Measurements from ENCODE around the gene MRAP2. TPM values are rescaled to one million over a fixed set of nuclear protein-coding genes. Genes with fewer than 3 reads are reported as not detected.
"Not testable (repeated sequence)": the region's sequence is repeated elsewhere in the genome, so short reads cannot be mapped to it uniquely, and the experiment has no call there.

MRAP2 gene
- total and polyA plus RNA-seq, 7 donors: 0.04 to 0.42 (median 0.18) TPM; not detected in 1

DNA sequence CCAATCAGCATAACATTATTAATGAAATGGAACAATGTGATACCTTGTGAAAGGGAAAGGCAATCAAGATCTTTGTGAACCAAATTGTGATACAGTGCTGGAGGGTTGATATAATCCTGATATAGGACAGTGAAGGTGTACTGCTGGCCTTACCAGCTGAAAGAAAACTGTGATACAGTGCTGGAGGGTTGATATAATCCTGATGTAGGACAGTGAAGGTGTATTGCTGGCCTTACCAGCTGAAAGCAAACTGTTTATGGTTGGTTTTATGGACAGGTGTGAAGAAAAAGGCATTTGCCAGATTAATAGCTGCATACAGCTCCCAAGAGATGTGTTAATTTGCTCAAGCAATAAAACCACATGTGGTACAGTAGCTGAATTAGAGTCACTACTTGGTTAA lies 73.9 kb downstream of the MRAP2 start:
- H3K27me3 ChIP-seq (ENCODE audit: insufficient read depth in 3 of 3, low read length in 2 of 3): no peaks in the 10 kb centered on the region
- no peaks in the 10 kb centered on the region for H3K9me3 ChIP-seq
- TF ChIP-seq, protein P1, sequence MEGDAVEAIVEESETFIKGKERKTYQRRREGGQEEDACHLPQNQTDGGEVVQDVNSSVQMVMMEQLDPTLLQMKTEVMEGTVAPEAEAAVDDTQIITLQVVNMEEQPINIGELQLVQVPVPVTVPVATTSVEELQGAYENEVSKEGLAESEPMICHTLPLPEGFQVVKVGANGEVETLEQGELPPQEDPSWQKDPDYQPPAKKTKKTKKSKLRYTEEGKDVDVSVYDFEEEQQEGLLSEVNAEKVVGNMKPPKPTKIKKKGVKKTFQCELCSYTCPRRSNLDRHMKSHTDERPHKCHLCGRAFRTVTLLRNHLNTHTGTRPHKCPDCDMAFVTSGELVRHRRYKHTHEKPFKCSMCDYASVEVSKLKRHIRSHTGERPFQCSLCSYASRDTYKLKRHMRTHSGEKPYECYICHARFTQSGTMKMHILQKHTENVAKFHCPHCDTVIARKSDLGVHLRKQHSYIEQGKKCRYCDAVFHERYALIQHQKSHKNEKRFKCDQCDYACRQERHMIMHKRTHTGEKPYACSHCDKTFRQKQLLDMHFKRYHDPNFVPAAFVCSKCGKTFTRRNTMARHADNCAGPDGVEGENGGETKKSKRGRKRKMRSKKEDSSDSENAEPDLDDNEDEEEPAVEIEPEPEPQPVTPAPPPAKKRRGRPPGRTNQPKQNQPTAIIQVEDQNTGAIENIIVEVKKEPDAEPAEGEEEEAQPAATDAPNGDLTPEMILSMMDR (IDR thresholded peaks at IDR 0.05): no peak
- H3K27ac ChIP-seq: no peak overlapping the region
- intact Hi-C loops (cut with DNase I): no loop called here
- no peak for ATAC-seq
- no peaks in the 10 kb centered on the region for H3K36me3 ChIP-seq (ENCODE audit: insufficient read depth in 1 of 2, low read depth in 1 of 2)
- no peak overlapping the region for H3K4me3 ChIP-seq
- DNase-seq: no peak
- H3K4me1 ChIP-seq: no peaks in the 10 kb centered on the region

DNA sequence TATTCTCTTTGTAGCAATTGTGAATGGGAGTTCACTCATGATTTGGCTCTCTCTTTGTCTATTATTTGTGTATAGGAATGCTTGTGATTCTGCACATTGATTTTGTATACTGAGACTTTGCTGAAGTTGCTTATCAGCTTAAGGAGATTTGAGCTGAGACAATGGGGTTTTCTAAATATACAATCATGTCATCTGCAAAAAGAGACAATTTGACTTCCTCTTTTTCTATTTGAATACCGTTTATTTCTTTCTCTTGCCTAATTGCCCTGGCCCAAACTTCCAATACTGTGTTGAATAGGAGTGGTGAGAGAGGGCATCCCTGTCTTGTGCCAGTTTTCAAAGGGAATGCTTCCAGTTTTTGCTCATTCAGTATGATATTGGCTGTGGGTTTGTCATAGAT lies 77.8 kb downstream of the MRAP2 start:
- ATAC-seq; H3K27me3 ChIP-seq (ENCODE audit: insufficient read depth in 3 of 3, low read length in 2 of 3); H3K4me1 ChIP-seq; H3K9me3 ChIP-seq; H3K4me3 ChIP-seq; intact Hi-C loops (cut with DNase I); H3K36me3 ChIP-seq (ENCODE audit: insufficient read depth in 1 of 2, low read depth in 1 of 2); DNase-seq; H3K27ac ChIP-seq: not testable (repeated sequence)
- 70 to 76% (median 70%) methylated on average over 1 of the region's 1 CpG for whole genome bisulfite sequencing, 3 donors

DNA sequence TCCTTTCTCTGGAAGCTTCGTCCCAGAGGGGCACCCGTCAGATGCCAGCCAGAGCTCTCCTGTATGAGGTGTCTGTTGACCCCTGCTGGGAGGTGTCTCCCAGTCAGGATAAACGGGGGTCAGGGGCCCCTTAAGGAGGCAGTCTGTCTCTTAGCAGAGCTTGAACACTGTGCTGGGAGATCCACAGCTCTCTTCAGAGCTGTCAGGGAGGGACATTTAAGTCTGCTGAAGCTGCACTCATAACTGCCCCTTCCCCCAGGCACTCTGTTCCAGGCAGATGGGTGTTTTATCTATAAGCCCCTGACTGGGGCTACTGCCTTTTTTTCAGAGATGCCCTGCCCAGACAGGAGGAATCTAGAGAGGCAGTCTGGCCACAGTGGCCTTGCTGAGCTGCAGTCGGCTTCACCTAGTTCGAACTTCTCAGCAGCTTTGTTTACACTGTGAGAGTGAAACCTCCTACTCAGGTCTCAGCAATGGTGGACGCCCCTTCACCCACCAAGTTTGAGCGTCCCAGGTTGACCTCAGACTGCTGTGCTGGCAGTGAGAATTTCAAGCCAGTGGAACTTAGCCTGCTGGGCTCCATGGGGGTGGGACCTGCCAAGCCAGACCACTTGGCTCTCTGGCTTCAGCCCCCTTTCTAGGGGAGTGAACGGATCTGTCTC lies 81.5 kb downstream of the MRAP2 start:
- H3K27me3 ChIP-seq (ENCODE audit: insufficient read depth in 3 of 3, low read length in 2 of 3); intact Hi-C loops (cut with DNase I); H3K4me3 ChIP-seq; DNase-seq; H3K36me3 ChIP-seq (ENCODE audit: insufficient read depth in 1 of 2, low read depth in 1 of 2); H3K9me3 ChIP-seq; ATAC-seq; H3K27ac ChIP-seq; H3K4me1 ChIP-seq: not testable (repeated sequence)
- 86 to 88% (median 88%) methylated on average over 8 of the region's 8 CpGs for WGBS, 3 donors

DNA sequence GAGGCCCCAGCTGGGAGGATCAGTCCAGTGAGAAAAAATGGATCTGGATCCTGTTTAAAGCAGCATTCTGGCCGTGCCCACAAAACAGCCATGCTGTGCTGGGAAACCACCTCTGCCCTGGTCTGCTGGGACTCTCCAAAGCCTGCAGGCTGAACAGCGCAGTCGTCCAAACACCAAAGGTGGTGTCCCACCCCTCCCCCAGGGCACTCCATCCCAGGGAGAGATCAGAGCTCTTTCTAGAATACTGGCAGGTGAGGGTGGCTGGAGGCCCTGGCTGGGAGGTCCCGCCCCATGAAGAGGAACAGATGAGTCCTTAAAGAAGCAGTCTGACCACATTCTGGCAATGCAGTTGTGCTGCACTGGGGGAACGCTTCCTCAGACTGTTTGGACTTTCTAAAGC lies 84.6 kb downstream of the MRAP2 start:
- ATAC-seq: peak in 1 of 4 donors; percentile 15
- Histone ChIP-seq H3K9me3 (no peaks in the 10 kb centered on the region), H3K4me3 (no peak overlapping the region), H3K4me1 (no peaks in the 10 kb centered on the region), H3K27me3 (ENCODE audit: insufficient read depth in 3 of 3, low read length in 2 of 3) (no peaks in the 10 kb centered on the region), H3K36me3 (ENCODE audit: insufficient read depth in 1 of 2, low read depth in 1 of 2) (no peaks in the 10 kb centered on the region), H3K27ac (no peak overlapping the region)
- intact Hi-C loops (cut with DNase I): no loop called here
- 79 to 88% (median 82%) methylated on average over 5 of the region's 5 CpGs for WGBS, 3 donors
- DNase-seq: no peak
- TF ChIP-seq, protein P1 (IDR thresholded peaks at IDR 0.05): no peak

DNA sequence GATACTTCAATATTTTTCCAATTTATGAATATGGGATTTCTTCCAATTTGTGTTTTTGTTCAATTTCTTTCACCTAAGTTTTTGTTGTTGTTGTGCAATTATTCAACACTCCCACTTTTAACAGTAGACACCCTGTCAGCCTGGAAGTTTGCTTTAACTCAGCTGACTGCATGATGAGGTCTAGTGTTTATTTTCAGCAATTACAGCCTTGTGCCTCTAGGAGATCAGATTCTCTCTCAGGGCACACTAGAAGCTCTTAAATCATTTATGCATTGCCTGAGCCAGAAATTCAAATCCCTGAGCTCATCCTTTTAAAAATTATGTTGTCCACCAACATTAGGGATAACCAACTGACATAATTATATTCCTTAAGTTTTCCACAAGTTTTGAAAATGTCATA lies 85.7 kb downstream of the MRAP2 start:
- Histone ChIP-seq H3K4me1 (no peaks in the 10 kb centered on the region), H3K27me3 (ENCODE audit: insufficient read depth in 3 of 3, low read length in 2 of 3) (no peaks in the 10 kb centered on the region), H3K36me3 (ENCODE audit: insufficient read depth in 1 of 2, low read depth in 1 of 2) (peaks cover 0 to 2% of the 10 kb centered on the region in 2 donors), H3K27ac (no peak overlapping the region), H3K4me3 (no peak overlapping the region), H3K9me3 (no peaks in the 10 kb centered on the region)
- DNase-seq (no peak), ATAC-seq (peak in 3 of 4 donors; percentile 60 to 81 (median 72))
- TF ChIP-seq, protein P1 (IDR thresholded peaks at IDR 0.05): no peak
- intact Hi-C loops (cut with DNase I): no loop called here

DNA sequence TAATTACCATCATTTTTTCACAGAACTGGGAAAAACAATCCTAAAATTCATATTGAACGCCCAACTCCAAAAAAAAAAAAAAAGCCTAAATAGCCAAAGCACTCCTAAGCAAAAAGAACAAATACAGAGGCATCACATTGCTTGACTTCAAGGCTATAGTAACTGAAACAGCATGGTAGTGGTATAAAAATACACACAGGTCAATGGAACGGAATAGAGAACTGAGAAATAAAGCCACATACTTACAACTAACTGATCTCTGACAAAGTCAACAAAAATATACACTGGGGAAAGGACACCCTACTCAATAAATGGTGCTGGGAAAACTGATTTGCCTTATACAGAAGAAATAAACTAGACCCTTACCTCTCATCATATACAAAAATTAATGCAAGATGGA lies 89.6 kb downstream of the MRAP2 start:
- no peak overlapping the region for H3K27ac ChIP-seq
- DNase-seq (no peak), ATAC-seq (no peak)
- no peaks in the 10 kb centered on the region for H3K9me3 ChIP-seq
- TF ChIP-seq, protein P1 (IDR thresholded peaks at IDR 0.05): no peak
- H3K27me3 ChIP-seq (ENCODE audit: insufficient read depth in 3 of 3, low read length in 2 of 3): no peaks in the 10 kb centered on the region
- intact Hi-C loops (cut with DNase I): no loop called here
- WGBS, 3 donors: 86 to 96% (median 93%) methylated on average over 2 of the region's 2 CpGs
- peaks cover 0 to 13% of the 10 kb centered on the region in 2 donors for H3K36me3 ChIP-seq (ENCODE audit: insufficient read depth in 1 of 2, low read depth in 1 of 2)
- H3K4me1 ChIP-seq: no peaks in the 10 kb centered on the region
- H3K4me3 ChIP-seq: no peak overlapping the region

DNA sequence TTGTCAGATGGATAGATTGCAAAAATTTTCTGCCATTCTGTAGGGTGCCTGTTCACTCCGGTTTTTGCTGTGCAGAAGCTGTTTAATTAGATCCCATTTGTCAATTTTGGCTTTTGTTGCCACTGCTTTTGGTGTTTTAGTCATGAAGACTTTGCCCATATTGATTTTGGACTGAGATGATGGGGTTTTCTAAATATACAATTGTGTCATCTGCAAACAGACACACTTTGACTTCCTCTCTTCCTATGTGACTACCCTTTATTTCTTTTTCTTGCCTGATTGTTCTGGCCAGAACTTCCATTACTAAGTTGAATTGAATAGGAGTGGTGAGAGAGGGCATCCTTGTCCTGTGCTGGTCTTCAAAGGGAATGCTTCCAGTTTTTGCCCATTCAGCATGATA lies 96.0 kb downstream of the MRAP2 start:
- intact Hi-C loops (cut with DNase I); ATAC-seq; H3K4me1 ChIP-seq; H3K27me3 ChIP-seq (ENCODE audit: insufficient read depth in 3 of 3, low read length in 2 of 3); H3K27ac ChIP-seq; DNase-seq; H3K4me3 ChIP-seq; H3K9me3 ChIP-seq; H3K36me3 ChIP-seq (ENCODE audit: insufficient read depth in 1 of 2, low read depth in 1 of 2): not testable (repeated sequence)
- 97 to 100% (median 100%) methylated on average over 1 of the region's 1 CpG for WGBS, 3 donors

DNA sequence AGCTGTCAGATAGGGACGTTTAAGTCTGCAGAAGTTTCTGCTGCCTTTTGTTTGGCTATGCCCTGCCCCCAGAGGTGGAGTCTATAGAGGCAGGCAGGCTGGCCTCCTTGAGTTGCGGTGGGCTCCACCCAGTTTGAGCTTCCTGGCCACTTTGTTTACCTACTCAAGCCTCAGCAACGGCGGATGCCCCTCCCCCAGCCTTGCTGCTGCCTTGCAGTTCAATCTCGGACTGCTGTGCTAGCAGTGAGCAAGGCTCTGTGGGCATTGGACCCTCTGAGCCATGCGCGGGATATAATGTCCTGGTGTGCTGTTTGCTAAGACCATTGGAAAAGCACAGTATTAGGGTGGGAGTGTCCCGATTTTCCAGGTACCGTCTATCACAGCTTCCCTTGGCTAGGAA lies 99.8 kb downstream of the MRAP2 start:
- WGBS, 3 donors: 93 to 98% (median 95%) methylated on average over 9 of the region's 9 CpGs
- ATAC-seq; H3K9me3 ChIP-seq; H3K27ac ChIP-seq; DNase-seq; H3K27me3 ChIP-seq (ENCODE audit: insufficient read depth in 3 of 3, low read length in 2 of 3); intact Hi-C loops (cut with DNase I); H3K4me3 ChIP-seq; H3K36me3 ChIP-seq (ENCODE audit: insufficient read depth in 1 of 2, low read depth in 1 of 2); H3K4me1 ChIP-seq: not testable (repeated sequence)

Data from psoas muscle (tissue), 8 donors.